Activated CD8-positive, alpha-beta memory T cell treated with anti-CD3 and anti-CD28 coated beads, Interleukin-2, amount 50 U/mL, for 24 hours (primary cell): ENCODE measurements around the gene PARN.

ENCODE experiments used
- DNase-seq: peaks from one replicate; pipeline ENCODE4 v3.0.0-alpha.2; 2020; ENCODE audit errors: extremely low read depth

PARN gene

GRCh38 chr16:14499110-14499509, 130.9 kb downstream of the PARN start:
- no peak for DNase-seq

GRCh38 chr16:14497245-14498082, 132.6 kb downstream of the PARN start:
- DNase-seq = no peak

DNA sequence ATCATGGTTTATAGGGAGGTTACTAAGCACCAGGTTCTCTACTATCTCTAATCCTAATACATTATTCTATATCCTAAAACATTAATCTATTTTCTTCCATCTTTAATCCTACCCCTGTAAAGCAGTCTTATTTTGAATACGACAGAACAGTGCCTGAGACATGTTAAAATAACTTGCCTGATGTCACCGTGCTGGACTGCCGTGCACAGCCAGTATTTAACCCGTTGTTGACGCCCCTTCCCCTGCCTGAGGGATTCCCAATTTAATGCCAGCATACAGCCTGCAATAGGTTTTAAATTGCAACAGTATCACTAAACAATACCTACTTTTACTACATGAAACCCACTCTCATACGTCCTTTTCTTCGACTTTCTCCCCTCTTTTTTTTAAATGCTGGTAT, 133.3 kb downstream of the PARN start:
- no peak for DNase-seq

DNA sequence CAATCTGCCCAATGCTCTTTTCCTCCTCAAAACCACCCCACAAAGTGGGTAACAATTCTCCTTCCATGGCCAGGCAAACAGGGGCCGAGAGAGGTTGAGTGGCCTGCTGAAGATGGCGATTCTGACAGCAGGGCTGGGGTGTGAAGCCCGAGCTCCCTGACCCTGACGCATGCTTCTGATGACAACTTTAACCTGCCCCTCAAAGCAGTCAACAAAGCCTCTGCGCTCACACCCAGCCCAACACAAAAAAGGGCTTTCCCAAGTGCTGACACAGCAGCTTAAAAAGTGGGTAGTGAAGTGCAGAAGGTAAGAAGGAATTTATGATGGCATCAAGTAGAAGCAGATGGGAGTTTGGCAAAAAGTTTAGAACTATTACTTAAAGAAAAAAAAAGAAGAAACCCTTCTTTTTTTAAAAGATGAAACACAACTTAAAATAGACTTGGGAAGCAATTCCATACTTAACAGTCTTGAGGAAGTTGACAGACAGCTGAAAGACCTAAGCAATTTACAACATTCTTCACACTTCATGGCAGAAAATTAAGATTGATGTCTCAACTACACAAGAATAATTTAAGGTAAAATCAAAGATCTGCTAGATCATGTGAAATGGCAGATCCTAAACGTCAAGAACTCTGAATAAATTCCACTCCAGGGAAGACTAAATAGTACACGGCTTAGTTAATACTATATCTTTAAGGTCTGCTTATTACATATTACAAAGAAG, 133.9 kb downstream of the PARN start:
- no peak for DNase-seq

- no peak for DNase-seq
Measured at GRCh38 chr16:14495213-14496046, 134.6 kb downstream of the PARN start.

GRCh38 chr16:14494396-14494966, 135.6 kb downstream of the PARN start:
- no peak for DNase-seq

- DNase-seq = no peak
Measured at GRCh38 chr16:14493791-14494190, 136.3 kb downstream of the PARN start.

- DNase-seq = no peak
Measured at GRCh38 chr16:14492614-14493013, 137.4 kb downstream of the PARN start.

GRCh38 chr16:14491861-14492529, 138.1 kb downstream of the PARN start:
- no peak for DNase-seq

- DNase-seq = no peak
Measured at GRCh38 chr16:14490235-14490634, 139.8 kb downstream of the PARN start.

- no peak for DNase-seq
Measured at GRCh38 chr16:14489460-14489859, 140.6 kb downstream of the PARN start.

DNA sequence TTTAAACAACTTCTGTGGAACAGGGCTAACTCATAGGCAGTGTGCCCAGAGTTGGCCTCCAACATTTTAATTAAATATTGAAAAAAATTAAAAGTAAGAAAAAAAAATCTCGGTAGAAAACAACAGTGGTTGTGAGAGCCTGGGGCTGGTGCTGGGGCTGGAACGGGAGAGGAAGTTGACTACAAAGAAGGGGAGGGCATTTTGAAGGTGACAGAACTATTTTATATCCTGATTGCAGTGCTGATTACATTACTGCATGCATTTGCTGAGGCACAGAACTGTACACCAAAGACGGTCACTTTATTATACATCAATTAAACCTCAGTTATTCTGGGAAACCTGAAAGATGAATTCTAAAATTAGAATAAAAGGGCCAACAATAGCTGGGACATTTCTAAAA, 142.5 kb downstream of the PARN start:
- DNase-seq = no peak

GRCh38 chr16:14486520-14487303, 143.3 kb downstream of the PARN start:
- no peak for DNase-seq

DNA sequence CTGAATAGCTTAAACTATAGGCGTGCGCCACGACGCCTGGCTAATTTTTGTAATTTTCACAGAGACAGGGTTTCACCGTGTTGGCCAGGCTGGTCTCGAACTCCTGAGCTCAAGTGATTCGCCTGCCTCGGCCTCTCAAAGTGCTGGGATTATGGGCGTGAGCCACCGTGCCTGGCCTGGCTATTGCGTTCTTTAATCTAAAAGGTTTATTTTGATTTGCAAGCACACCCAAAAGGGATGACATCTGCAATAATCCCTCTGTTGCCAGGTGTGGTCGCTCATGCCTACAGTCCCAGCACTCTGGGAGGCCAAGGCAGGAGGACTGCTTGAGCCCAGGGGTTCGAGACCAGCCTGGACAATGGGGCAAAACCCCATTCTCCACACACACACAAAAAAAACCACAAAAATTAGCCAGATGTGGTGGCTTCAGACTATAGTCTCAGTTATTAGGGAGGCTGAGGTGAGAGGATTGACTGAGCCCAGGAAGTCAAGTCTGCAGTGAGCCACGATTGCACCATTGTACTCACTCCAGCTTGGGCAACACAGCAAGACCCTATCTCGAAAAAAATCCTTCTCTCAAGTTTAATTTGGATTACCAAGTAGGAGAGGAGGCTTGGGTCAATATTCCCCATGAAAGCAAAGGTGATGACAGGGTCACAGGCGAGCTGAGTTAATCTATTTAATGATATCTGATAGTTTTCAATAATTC, 144.1 kb downstream of the PARN start:
- no peak for DNase-seq

- DNase-seq = no peak
Measured at GRCh38 chr16:14485121-14485551, 144.9 kb downstream of the PARN start.

DNA sequence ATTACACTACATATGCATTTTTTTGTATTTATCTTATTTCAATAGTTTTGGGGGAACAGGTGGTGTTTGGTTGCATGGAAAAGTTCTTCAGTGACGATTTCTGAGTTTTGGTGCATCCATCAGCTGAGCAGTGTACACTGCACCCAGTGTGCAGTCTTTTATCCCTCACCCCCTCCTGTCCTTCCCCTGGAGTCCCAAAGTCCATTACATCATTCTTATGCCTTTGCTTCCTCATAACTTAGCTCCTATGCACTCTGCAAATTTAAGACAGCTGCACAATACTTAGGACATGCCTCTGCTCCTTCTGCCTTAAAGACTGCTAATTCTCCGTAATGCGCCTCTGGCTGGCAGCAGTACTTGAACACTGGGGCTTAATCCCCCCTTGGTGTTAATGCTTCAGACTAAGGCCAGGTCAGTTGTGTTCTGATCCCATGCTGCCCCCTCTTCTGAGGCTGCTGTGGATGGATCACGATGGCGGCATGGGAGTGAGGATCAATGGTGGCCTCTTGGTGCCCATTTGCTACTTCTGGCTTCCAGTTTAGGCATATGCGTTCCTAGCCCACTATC, 146.2 kb downstream of the PARN start:
- DNase-seq = no peak

DNA sequence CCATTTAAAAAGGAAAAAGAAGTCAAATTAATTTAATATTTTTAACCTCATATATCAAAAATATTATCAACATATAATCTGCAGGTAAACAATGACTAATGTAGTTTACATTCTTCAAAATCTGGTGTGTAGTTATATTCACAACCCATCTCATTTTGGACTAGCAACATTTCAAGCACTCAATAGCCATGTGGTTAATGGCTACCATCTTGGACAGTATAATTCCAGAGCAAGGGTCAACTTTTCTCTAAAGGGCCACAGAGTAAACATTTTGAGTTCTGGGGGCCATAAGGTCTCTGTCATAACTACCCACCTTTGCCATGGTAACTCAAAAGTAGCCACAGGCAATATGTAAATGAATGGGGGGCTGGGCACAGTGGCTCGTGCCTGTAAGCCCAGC, 153.9 kb downstream of the PARN start:
- no peak for DNase-seq

DNA sequence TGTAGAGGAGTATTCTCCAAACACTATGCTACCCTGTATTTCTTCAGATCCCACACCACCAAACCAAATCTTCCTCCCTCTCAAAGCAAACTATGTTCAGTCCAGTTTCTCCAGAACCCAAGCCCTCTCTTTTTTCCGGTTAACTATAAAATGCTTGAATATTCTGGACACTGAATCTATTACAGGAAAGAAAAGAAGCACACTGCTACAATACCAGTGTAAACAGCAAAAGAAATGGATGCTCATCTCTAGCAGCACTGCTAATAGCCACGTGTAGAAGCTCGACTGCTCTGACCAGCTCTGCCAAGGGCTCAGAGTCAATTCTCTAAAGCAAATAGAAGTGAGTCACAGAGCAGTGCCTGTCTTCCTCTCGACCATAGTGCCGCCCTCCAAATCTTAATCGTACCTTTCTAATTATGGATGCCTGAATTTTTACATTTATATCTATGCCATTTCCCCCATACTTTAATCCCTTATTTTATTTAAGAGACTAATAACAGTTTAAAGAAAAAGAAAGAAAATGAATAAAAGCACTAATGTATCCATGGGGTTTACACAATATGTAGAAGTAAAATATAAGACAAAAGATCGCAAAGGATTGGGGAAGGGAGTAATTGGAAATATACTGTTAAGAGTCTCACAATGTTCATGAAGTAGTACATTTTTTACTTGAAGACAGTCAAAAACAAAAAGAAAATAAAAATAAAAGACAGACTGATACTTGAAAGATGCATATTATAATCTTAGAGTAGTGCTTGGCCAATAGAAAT, 154.5 kb downstream of the PARN start:
- no peak for DNase-seq

DNA sequence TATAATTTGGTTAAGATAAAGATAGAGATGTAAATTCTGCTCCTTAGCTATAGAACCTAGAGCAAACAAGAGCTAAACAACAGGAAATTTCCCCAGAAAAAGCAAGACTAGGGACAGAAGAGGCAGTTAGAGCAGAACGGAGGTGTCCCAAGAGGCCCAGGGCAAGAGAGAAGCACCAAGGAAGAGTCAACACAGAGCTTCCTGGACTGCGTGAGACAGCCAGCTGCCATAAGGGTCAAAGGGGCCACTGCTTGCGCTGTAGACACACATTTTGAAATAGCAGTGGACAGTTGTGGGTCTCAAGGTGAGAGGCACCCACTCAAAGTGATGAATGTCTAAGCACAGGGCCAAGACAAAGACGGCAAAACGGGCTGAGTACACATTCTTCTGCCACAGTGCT, 156.6 kb downstream of the PARN start:
- no peak for DNase-seq
